Endothelial cell of umbilical vein (primary cell): ENCODE data around the gene FGD3. TPM values are rescaled to one million over a fixed set of nuclear protein-coding genes. Genes with fewer than 3 reads are reported as not detected.

Source experiments
- BruUV-seq: library from RNA; stranded (reverse); fragments of 400-500 nt; replicated peaks from 2 replicates; lab custom pipeline; 2021; lab: Mats Ljungman, UMichigan
- CTCF ChIA-PET: fragments of 300-600, 350-600 bp; sonication (Branson Sonifier 250); formaldehyde crosslinking; loops from one replicate; lab custom pipeline; 2021; ENCODE audit warnings: antibody characterized with exemption, inconsistent platforms; lab: Charles Lee
- POLR2A ChIA-PET: fragments of 300-600, 350-600 bp; sonication (Branson Sonifier 250); formaldehyde crosslinking; loops from one replicate; lab custom pipeline; 2021; ENCODE audit warnings: antibody characterized with exemption, inconsistent platforms; lab: Charles Lee
- DNase-seq: peaks from one replicate; pipeline ENCODE4 v3.0.0-alpha.2; 2011; ENCODE audit warnings: low read depth, low spot score
- FAIRE-seq: peaks from 2 replicates; lab custom pipeline; 2011; peaks lifted over from hg19 to GRCh38; lab: Jason Lieb, UNC
- H2AFZ ChIP-seq: 2 replicates; pipeline ENCODE4 v1.6.0; 2012; ENCODE audit warnings: low read depth, low read length, control low read depth, inconsistent platforms
- H3K27ac ChIP-seq: 2 replicates; pipeline ENCODE4 v1.5.1; 2011; ENCODE audit warnings: low read depth, mild to moderate bottlenecking, control low read depth, low read length, moderate library complexity; ENCODE audit not compliant: insufficient read depth
- H3K27me3 ChIP-seq, 2 experiments: 2 replicates each; pipeline versions ENCODE4 v1.6.0 to v1.6.1; 2011; ENCODE audit warnings: low read length in 2 of 2, mixed read lengths in 1 of 2; ENCODE audit not compliant: control insufficient read depth in 2 of 2, insufficient read depth in 2 of 2
- H3K36me3 ChIP-seq, 2 experiments: 2 replicates in 1 of 2; 3 replicates in 1 of 2; pipeline ENCODE4 v1.5.1; 2011; ENCODE audit warnings: low read length in 2 of 2, mild to moderate bottlenecking in 1 of 2, moderate library complexity in 1 of 2; ENCODE audit not compliant: control insufficient read depth in 2 of 2, insufficient read depth in 2 of 2; ENCODE audit errors: extremely low read depth in 1 of 2
- H3K4me1 ChIP-seq: 3 replicates; pipeline ENCODE4 v1.5.1; 2011; ENCODE audit warnings: mild to moderate bottlenecking, low read length; ENCODE audit not compliant: control insufficient read depth, insufficient read depth; ENCODE audit errors: extremely low read depth
- H3K4me2 ChIP-seq: 2 replicates; pipeline ENCODE4 v1.6.1; 2011; ENCODE audit warnings: low read length, control low read depth, mixed read lengths; ENCODE audit not compliant: insufficient read depth
- H3K4me3 ChIP-seq, 3 experiments: fragments of 200-600 bp in 1 of 3; sonication (generic), shearing (Covaris generic) in 1 of 3; replicated peaks in 1 of 3; 2 replicates each; pipeline ENCODE4 v1.5.1; 2011 to 2016; ENCODE audit warnings: control low read depth in 3 of 3, low read length in 3 of 3, mild to moderate bottlenecking in 2 of 3, inconsistent platforms in 1 of 3, low read depth in 1 of 3, moderate library complexity in 1 of 3; ENCODE audit not compliant: insufficient read depth in 1 of 3
- H3K79me2 ChIP-seq: 2 replicates; pipeline ENCODE4 v1.6.0; 2012; ENCODE audit warnings: low read length, inconsistent platforms; ENCODE audit not compliant: control insufficient read depth, insufficient read depth
- H3K9ac ChIP-seq: replicated peaks from 2 replicates; pipeline ENCODE3; 2011; ENCODE audit warnings: low read length, control low read depth; ENCODE audit not compliant: insufficient read depth; ENCODE audit errors: extremely low read depth
- H3K9me1 ChIP-seq: replicated peaks from 3 replicates; pipeline ENCODE4 v1.6.0; 2011; ENCODE audit warnings: mild to moderate bottlenecking, low read length; ENCODE audit not compliant: control insufficient read depth, insufficient read depth; ENCODE audit errors: extremely low read depth
- H3K9me3 ChIP-seq: replicated peaks from 2 replicates; pipeline ENCODE4 v1.5.1; 2012; ENCODE audit warnings: low read length, inconsistent platforms; ENCODE audit not compliant: control insufficient read depth, insufficient read depth
- H4K20me1 ChIP-seq: replicated peaks from 2 replicates; pipeline ENCODE3; 2011; ENCODE audit warnings: mild to moderate bottlenecking, low read length; ENCODE audit not compliant: control insufficient read depth, insufficient read depth; ENCODE audit errors: extremely low read depth
- EZH2 ChIP-seq: IDR thresholded peaks from 2 replicates; pipeline ENCODE4 v1.6.1; 2012; ENCODE audit warnings: borderline replicate concordance, low read depth, mild to moderate bottlenecking, moderate library complexity, low read length, inconsistent platforms; ENCODE audit not compliant: severe bottlenecking
- FOS ChIP-seq: IDR thresholded peaks from 2 replicates; pipeline ENCODE4 v1.6.1; 2011; ENCODE audit warnings: mild to moderate bottlenecking, low read length, moderate library complexity, borderline replicate concordance; ENCODE audit not compliant: insufficient read depth
- GATA2 ChIP-seq: IDR thresholded peaks from 2 replicates; pipeline ENCODE4 v1.7.0; 2011; ENCODE audit warnings: low read depth, mild to moderate bottlenecking, moderate library complexity, mixed read lengths, low read length; ENCODE audit not compliant: insufficient read length, insufficient read depth
- JUN ChIP-seq: IDR thresholded peaks from 2 replicates; pipeline ENCODE4 v1.6.1; 2011; ENCODE audit warnings: borderline replicate concordance, low read depth; ENCODE audit not compliant: insufficient read length, insufficient read depth
- MYC ChIP-seq: IDR thresholded peaks from one replicate; pipeline ENCODE4 v1.6.1; 2011; ENCODE audit warnings: mild to moderate bottlenecking, low read depth, low read length
- POLR2A ChIP-seq: IDR thresholded peaks from 2 replicates; pipeline ENCODE4 v1.6.1; 2012; ENCODE audit warnings: low read depth, mild to moderate bottlenecking, control low read depth, low read length
- POLR2AphosphoS5 ChIP-seq: IDR thresholded peaks from 2 replicates; pipeline ENCODE4 v1.6.1; 2012; ENCODE audit warnings: low read depth, mild to moderate bottlenecking, control low read depth, low read length, moderate library complexity; ENCODE audit not compliant: insufficient read depth
- dilution Hi-C: fragments of 300-500 bp; cut with MboI; formaldehyde crosslinking; loops from one replicate; pipeline ENCODE4 v1.15.0; 2019; ENCODE audit warnings: low sequenced_read_pairs; ENCODE audit not compliant: extremely low pct_ligation_motif_present
- intact Hi-C: fragments of 100-400 bp; cut with micrococcal nuclease; formaldehyde crosslinking; loops from one replicate; pipeline ENCODE4 v1.10.0; 2022
- polyA plus RNA-seq, 4 experiments: library from polyadenylated mRNA; depleted of rRNA in 3 of 4; stranded (reverse) in 3 of 4; unstranded in 1 of 4; fragments of >200 nt; gene quantifications; 2 replicates each; pipeline versions ENCODE4 v1.2.1 to v1.2.3, GENCODE V29; 2011 to 2012; ENCODE audit warnings: missing spikeins in 1 of 4
- total RNA-seq: library from RNA; stranded (reverse); gene quantifications from 2 replicates; pipeline ENCODE4 v1.2.3, GENCODE V29; 2021
- TF ChIP-seq, protein P1 (sequence below): IDR thresholded peaks from 2 replicates; pipeline ENCODE4 v1.6.1; 2011; ENCODE audit not compliant: insufficient read depth, insufficient read length
- TF ChIP-seq, protein P2 (sequence below), 2 donors: IDR thresholded peaks; 1 replicate in 1 of 2; 2 replicates in 1 of 2; pipeline ENCODE4 v1.5.1; 2011; ENCODE audit warnings: low read length in 2 of 2, mild to moderate bottlenecking in 2 of 2, moderate library complexity in 2 of 2, control low read depth in 1 of 2, inconsistent platforms in 1 of 2, low read depth in 1 of 2; ENCODE audit not compliant: insufficient read depth in 1 of 2; ENCODE audit errors: extremely low read depth in 1 of 2

FGD3 gene
- total and polyA plus RNA-seq, 2 donors (not counting 3 experiments of a cell fraction or from before 2014, with no cell fraction given): not detected

DNA sequence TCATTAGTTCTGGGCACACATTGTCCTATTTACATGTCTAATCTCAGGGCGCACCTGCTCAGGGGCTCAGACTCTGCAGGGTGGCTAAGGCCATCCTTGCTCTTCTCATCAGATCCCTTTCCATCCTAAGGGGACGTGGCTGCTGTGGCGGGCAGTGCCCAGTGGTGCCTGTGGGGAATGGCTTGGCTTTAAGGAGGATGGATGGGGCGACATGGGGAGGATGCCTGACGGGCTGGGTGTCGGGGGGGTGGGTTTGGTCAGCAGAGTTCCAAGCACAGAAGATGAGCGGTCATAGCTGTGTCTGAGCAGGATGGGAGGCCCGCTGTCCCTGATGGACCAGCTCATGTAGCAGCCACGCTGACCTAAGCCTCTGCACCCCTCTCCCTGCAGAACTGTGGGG, 70.3 kb downstream of the FGD3 start:
- Histone ChIP-seq H3K79me2 (no peaks in the 10 kb centered on the region), H3K27me3 (no peaks in the 10 kb centered on the region), H3K9ac (no peak overlapping the region), H4K20me1 (no peaks in the 10 kb centered on the region), H3K9me1 (no peaks in the 10 kb centered on the region), H3K9me3 (no peaks in the 10 kb centered on the region), H3K4me2 (no peak overlapping the region), H3K4me3 (no peak overlapping the region), H2AFZ (no peak overlapping the region), H3K27ac (no peak overlapping the region), H3K36me3 (no peaks in the 10 kb centered on the region), H3K4me1 (no peaks in the 10 kb centered on the region)
- no peak for DNase-seq
- dilution Hi-C loops (no loop called here), intact Hi-C loops (no loop called here)
- no TSS peak for BruUV-seq
- no peak for FAIRE-seq
- ChIA-PET CTCF (interaction anchor here (1.3 to 3.7 kb wide), 2 partner anchors 14 kb away, joined by 3 to 25 read pairs; no protein-coding TSS in a partner anchor), POLR2A (no interaction called here)
- TF ChIP-seq, protein P1, sequence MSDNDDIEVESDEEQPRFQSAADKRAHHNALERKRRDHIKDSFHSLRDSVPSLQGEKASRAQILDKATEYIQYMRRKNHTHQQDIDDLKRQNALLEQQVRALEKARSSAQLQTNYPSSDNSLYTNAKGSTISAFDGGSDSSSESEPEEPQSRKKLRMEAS: no peak
- no peak for TF ChIP-seq JUN
- TF ChIP-seq, protein P2, sequence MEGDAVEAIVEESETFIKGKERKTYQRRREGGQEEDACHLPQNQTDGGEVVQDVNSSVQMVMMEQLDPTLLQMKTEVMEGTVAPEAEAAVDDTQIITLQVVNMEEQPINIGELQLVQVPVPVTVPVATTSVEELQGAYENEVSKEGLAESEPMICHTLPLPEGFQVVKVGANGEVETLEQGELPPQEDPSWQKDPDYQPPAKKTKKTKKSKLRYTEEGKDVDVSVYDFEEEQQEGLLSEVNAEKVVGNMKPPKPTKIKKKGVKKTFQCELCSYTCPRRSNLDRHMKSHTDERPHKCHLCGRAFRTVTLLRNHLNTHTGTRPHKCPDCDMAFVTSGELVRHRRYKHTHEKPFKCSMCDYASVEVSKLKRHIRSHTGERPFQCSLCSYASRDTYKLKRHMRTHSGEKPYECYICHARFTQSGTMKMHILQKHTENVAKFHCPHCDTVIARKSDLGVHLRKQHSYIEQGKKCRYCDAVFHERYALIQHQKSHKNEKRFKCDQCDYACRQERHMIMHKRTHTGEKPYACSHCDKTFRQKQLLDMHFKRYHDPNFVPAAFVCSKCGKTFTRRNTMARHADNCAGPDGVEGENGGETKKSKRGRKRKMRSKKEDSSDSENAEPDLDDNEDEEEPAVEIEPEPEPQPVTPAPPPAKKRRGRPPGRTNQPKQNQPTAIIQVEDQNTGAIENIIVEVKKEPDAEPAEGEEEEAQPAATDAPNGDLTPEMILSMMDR (IDR thresholded peaks at IDR 0.05; ENCODE audit: extremely low read depth in 1 of 2, insufficient read depth in 1 of 2, low read depth in 1 of 2, low read length in 2 of 2): no peak
- no peak for TF ChIP-seq MYC
- TF ChIP-seq POLR2A: no peak
- TF ChIP-seq FOS: no peak

DNA sequence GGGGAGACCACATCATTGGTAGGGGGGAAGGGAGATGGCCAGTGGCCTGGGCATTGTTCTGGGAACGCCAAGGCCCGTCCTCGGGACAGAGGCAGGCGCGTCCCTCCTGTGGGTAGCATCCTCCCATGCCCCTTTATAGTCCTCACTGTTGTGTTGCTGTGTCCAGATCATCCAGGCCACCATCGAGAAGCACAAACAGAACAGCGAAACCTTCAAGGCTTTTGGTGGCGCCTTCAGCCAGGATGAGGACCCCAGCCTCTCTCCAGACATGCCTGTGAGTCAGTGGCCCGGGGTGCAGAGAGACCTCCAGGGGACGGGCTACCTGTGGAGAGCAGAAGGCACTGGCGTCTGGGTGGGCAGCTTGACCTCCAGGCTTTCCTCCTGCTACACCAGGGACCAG, 72.8 kb downstream of the FGD3 start:
- Histone ChIP-seq H3K4me2 (no peak overlapping the region), H3K27ac (no peak overlapping the region), H3K36me3 (no peaks in the 10 kb centered on the region), H3K9ac (no peak overlapping the region), H3K9me3 (no peaks in the 10 kb centered on the region), H3K4me1 (no peaks in the 10 kb centered on the region), H3K27me3 (no peaks in the 10 kb centered on the region), H3K4me3 (no peak overlapping the region), H4K20me1 (no peaks in the 10 kb centered on the region), H3K79me2 (no peaks in the 10 kb centered on the region), H2AFZ (no peak overlapping the region), H3K9me1 (no peaks in the 10 kb centered on the region)
- TF ChIP-seq POLR2AphosphoS5: no peak
- TF ChIP-seq, protein P1: no peak
- TF ChIP-seq EZH2: no peak
- no peak for TF ChIP-seq FOS
- no peak for TF ChIP-seq MYC
- no peak for TF ChIP-seq POLR2A
- no peak for TF ChIP-seq GATA2
- DNase-seq: no peak
- dilution Hi-C loops (no loop called here), intact Hi-C loops (no loop called here)
- BruUV-seq: no TSS peak
- ChIA-PET CTCF (interaction anchor here (1.0 kb wide), 1 partner anchor 17 kb away, joined by 4 read pairs; no protein-coding TSS in a partner anchor), POLR2A (no interaction called here)
- no peak for FAIRE-seq
